KG1 (cell line): ENCODE results near the gene KRTAP12-4.
"Not testable (repeated sequence)": the region's sequence is repeated elsewhere in the genome, so short reads cannot be mapped to it uniquely, and the experiment has no call there.

ENCODE experiments used
- DNase-seq: peaks from one replicate; lab custom pipeline; 2025; lab: John Stamatoyannopoulos, UW

KRTAP12-4 gene

GRCh38 chr21:44653656-44654575 is 543 bp downstream of the KRTAP12-4 start:
- DNase-seq = no peak

GRCh38 chr21:44653123-44653522 is 1.3 kb downstream of the KRTAP12-4 start:
- DNase-seq = no peak

GRCh38 chr21:44650973-44651675 is 3.3 kb downstream of the KRTAP12-4 start:
- no peak for DNase-seq

- DNase-seq = no peak
These were observed 4.0 kb downstream of the KRTAP12-4 start for GRCh38 chr21:44650265-44650972.

GRCh38 chr21:44649521-44650100 is 4.8 kb downstream of the KRTAP12-4 start:
- DNase-seq = no peak

- no peak for DNase-seq
These were observed 5.7 kb downstream of the KRTAP12-4 start for GRCh38 chr21:44648557-44649311.

- no peak for DNase-seq
These were observed 7.3 kb downstream of the KRTAP12-4 start for GRCh38 chr21:44647222-44647552.

- DNase-seq = not testable (repeated sequence)
These were observed 7.9 kb downstream of the KRTAP12-4 start, which contains the start of gene KRTAP10-11 for GRCh38 chr21:44646366-44647221. KRTAP10-11 (plus strand) TSS chr21:44646414; CDS start chr21:44646459, 45 bp downstream.

- no peak for DNase-seq
These were observed 9.6 kb downstream of the KRTAP12-4 start for GRCh38 chr21:44644878-44645277.

- DNase-seq = no peak
These were observed 10.6 kb downstream of the KRTAP12-4 start for GRCh38 chr21:44643741-44644310.

- DNase-seq = no peak
These were observed 13.7 kb downstream of the KRTAP12-4 start for GRCh38 chr21:44640761-44641160.

- DNase-seq = no peak
These were observed 15.2 kb downstream of the KRTAP12-4 start for GRCh38 chr21:44639331-44639655.

- not testable (repeated sequence) for DNase-seq
These were observed 15.7 kb downstream of the KRTAP12-4 start for GRCh38 chr21:44638506-44639330.

- DNase-seq = not testable (repeated sequence)
These were observed 16.6 kb downstream of the KRTAP12-4 start for GRCh38 chr21:44637851-44638348.

- DNase-seq = no peak
These were observed 17.2 kb downstream of the KRTAP12-4 start, which contains the start of gene KRTAP10-10 for GRCh38 chr21:44637018-44637850. KRTAP10-10 (plus strand) TSS chr21:44637356; CDS start chr21:44637418, 62 bp downstream.

- no peak for DNase-seq
These were observed 18.0 kb downstream of the KRTAP12-4 start for GRCh38 chr21:44636209-44637017.

- no peak for DNase-seq
These were observed 22.4 kb downstream of the KRTAP12-4 start for GRCh38 chr21:44632067-44632466.
